ENCODE results near the gene STK32C. TPM values are rescaled to one million over a fixed set of nuclear protein-coding genes. Genes with fewer than 3 reads are reported as not detected.

Gene STK32C
- total RNA-seq, 1 donor from 2014 or later, result 12.2 TPM

DNA sequence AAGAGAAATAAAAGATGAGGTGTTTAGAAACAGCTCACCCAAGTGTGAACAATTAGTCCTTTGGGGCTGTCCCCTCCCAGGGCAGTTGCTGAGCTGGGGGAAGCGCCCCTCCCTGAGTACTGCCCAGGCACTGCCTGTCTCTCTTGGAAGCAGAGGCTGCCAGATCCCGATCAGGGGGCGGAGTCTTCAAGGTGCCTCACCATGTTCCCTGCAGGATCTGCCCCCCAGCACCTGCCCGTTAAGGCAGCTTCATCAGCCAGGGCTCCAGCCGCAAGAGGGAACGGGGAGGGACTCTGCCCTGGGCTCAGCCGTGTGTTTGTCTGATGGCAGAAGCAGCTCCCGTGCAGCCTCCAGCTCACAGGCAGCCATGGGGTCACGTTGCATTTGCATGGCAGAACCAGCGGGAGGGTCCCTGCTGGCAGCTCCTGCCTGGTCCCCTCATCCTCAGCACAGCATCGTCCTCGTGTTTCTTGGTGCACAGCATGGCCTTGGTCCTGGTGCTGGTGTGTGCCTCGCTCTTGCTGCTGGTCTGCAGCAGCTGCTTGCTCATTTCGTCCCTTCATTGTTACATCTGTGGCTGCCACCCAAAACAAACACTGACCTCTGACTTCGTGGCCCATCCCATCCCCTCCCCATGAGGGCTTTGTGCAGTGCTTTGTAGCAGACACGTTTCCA, 131.7 kb downstream of the STK32C start:
- H3K36me3 ChIP-seq (ENCODE audit: control insufficient read depth, insufficient read depth, low read length), result no peaks in the 10 kb centered on the region
- peaks cover 37% of the 10 kb centered on the region for H3K27me3 ChIP-seq (ENCODE audit: control insufficient read depth, insufficient read depth, low read length)
- no peak for DNase-seq (ENCODE audit: low read depth)
- H3K4me3 ChIP-seq (ENCODE audit: low read depth, low read length), result no peak overlapping the region
- TF ChIP-seq, protein P1, sequence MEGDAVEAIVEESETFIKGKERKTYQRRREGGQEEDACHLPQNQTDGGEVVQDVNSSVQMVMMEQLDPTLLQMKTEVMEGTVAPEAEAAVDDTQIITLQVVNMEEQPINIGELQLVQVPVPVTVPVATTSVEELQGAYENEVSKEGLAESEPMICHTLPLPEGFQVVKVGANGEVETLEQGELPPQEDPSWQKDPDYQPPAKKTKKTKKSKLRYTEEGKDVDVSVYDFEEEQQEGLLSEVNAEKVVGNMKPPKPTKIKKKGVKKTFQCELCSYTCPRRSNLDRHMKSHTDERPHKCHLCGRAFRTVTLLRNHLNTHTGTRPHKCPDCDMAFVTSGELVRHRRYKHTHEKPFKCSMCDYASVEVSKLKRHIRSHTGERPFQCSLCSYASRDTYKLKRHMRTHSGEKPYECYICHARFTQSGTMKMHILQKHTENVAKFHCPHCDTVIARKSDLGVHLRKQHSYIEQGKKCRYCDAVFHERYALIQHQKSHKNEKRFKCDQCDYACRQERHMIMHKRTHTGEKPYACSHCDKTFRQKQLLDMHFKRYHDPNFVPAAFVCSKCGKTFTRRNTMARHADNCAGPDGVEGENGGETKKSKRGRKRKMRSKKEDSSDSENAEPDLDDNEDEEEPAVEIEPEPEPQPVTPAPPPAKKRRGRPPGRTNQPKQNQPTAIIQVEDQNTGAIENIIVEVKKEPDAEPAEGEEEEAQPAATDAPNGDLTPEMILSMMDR (IDR thresholded peaks at IDR 0.05; ENCODE audit: insufficient read depth, low read length, poor library complexity, severe bottlenecking), result no peak

DNA sequence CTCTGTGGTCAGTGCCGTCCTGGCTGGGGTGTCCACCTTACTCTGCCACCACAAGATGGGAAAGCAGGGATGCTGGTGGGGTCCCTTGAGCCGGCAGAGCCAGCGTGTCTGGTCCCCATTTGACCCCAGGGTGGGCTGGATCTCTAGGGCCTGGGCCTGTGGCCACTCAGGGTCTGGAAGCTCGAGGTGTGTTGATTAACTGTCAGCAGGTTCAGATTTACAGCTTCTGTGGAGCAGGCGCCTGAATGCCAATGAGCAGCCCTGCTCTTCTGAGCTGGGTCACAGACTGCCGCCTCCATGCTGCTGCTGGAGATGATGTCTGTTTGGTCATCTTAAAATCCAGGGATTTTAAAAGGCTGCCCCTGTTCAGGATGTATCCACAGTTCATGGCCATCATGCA, 132.3 kb downstream of the STK32C start:
- TF ChIP-seq, protein P1 (IDR thresholded peaks at IDR 0.05; ENCODE audit: insufficient read depth, low read length, poor library complexity, severe bottlenecking), result no peak
- H3K4me3 ChIP-seq (ENCODE audit: low read depth, low read length), result no peak overlapping the region
- H3K27me3 ChIP-seq (ENCODE audit: control insufficient read depth, insufficient read depth, low read length), result peaks cover 43% of the 10 kb centered on the region
- H3K36me3 ChIP-seq (ENCODE audit: control insufficient read depth, insufficient read depth, low read length), result no peaks in the 10 kb centered on the region
- DNase-seq (ENCODE audit: low read depth), result no peak

DNA sequence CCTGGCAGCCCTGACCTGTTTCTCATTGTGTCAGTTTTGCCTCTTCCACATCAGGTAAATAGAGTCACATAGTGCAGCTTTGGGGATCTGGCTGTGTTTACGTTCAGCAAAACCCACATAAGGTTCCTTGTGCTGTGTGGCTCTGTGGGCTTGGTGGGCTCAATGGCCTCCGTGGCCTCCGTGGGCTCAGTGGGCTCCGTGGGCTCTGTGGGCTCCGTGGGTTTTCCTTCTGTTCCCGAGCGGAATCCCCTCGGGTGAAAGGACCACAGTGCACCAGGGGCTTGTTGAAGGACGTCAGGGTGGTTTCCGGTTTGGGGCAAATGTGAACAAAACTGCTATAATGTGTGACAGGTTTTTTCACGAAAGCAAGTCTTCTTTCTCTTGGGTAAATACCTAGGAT, 133.5 kb downstream of the STK32C start:
- TF ChIP-seq, protein P1 (IDR thresholded peaks at IDR 0.05; ENCODE audit: insufficient read depth, low read length, poor library complexity, severe bottlenecking), result no peak

DNA sequence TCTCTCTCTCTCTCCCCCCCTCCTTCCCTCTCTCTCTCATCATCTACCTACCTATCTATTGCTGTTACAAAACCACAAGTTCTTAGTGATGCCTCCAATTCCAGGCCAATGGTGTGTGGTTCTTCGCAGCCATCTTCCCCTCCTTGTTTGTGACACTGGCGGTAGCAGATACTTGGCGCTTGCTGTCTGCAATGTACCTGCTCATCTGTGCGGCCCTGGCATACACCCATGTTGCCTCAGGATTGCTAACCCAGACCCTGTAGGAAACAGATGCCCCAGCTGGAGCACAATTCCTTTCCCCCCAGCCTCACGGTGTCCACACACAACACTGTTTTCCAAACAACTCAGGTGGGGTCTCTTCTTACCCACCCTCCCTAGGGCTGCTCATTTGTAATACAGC, 134.6 kb downstream of the STK32C start:
- no peak overlapping the region for H3K4me3 ChIP-seq (ENCODE audit: low read depth, low read length)
- TF ChIP-seq, protein P1 (IDR thresholded peaks at IDR 0.05; ENCODE audit: insufficient read depth, low read length, poor library complexity, severe bottlenecking), result no peak
- peaks cover 39% of the 10 kb centered on the region for H3K27me3 ChIP-seq (ENCODE audit: control insufficient read depth, insufficient read depth, low read length)
- no peak for DNase-seq (ENCODE audit: low read depth)
- no peaks in the 10 kb centered on the region for H3K36me3 ChIP-seq (ENCODE audit: control insufficient read depth, insufficient read depth, low read length)

More for the DNA sequence above, 133.5 kb downstream of the STK32C start:
- DNase-seq (ENCODE audit: low read depth), result no peak
- H3K27me3 ChIP-seq (ENCODE audit: control insufficient read depth, insufficient read depth, low read length), result peaks cover 45% of the 10 kb centered on the region
- no peaks in the 10 kb centered on the region for H3K36me3 ChIP-seq (ENCODE audit: control insufficient read depth, insufficient read depth, low read length)
- no peak overlapping the region for H3K4me3 ChIP-seq (ENCODE audit: low read depth, low read length)

DNA sequence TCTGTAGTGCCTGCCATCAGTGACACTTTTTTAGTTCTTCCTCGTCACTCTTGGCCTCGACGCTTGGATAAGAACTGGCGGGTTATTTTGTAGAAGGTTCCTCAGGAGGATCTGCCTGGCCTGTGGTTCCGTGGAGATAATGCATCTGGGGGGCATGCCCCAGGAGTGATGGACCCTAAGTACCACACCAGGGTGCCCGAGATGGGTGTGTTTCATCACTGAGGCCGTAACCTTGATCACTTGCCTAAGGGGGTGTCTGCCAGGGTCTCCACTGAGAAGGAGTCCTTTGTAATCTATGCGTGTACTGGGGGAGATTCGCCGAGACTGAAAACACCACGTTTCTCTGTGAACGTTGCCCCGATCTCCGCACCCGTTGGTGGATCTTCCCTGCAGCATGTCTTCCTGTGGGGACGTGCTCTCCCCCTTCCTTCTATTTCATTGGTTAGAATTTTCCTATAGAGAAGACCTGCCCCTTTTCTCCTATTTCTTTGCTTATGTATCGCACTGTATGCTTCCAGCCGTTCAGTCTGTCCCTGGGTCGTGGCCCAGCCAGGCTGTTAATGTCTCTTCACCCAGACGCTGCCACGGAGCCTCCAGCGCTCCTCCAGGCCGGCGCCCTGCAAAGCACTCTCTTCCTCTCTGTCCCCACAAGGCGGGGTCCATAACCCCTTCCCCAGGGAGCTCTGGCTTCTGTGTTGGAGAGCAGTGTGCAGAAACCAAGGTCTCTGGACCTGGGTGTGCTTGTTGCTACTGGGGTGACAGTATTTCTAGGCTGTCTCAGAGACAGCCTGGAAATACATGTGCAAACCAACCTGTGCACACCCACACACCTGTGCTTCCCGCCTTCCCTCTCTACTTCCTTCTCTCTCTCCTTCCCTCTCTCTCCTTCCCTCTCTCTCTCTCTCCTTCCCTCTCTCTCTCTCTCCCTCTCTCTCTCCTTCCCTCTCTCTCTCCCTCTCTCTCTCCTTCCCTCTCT, 135.4 kb downstream of the STK32C start:
- peaks cover 32% of the 10 kb centered on the region for H3K27me3 ChIP-seq (ENCODE audit: control insufficient read depth, insufficient read depth, low read length)

More for the DNA sequence above, 135.4 kb downstream of the STK32C start:
- DNase-seq (ENCODE audit: low read depth), result no peak
- TF ChIP-seq, protein P1 (IDR thresholded peaks at IDR 0.05; ENCODE audit: insufficient read depth, low read length, poor library complexity, severe bottlenecking), result no peak
- H3K4me3 ChIP-seq (ENCODE audit: low read depth, low read length), result no peak overlapping the region
- H3K36me3 ChIP-seq (ENCODE audit: control insufficient read depth, insufficient read depth, low read length), result no peaks in the 10 kb centered on the region

Measured in kidney epithelial cell (primary cell).